ENCODE results near the gene GATD1. TPM values are rescaled to one million over a fixed set of nuclear protein-coding genes. Genes with fewer than 3 reads are reported as not detected.
A peak's percentile ranks its signal among the peaks of the same experiment; 100 is the strongest.

GATD1 gene
- total RNA-seq, 2 experiments from 2014 or later, result 109 to 117 TPM

DNA sequence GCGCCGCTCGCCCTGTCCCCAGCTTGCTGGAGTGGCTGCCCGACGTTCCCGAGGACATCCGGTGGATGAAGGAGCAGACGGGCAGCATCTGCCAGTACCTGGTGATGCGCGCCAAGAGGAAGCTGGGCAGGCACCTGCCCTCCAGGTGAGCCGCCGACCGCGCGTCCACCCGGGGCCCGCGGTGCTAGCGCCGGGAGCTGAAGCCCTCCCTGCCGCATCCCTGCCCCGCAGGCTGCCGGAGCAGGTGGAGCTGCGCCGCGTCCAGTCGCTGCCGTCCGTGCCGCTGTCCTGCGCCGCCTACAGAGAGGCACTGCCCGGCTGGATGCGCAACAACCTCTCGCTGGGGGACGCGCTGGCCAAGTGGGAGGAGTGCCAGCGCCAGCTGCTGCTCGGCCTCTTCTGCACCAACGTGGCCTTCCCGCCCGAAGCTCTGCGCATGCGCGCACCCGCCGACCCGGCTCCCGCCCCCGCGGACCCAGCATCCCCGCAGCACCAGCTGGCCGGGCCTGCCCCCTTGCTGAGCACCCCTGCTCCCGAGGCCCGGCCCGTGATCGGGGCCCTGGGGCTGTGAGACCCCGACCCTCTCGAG is 47.1 kb upstream of the GATD1 start:
- TSS peak; percentile 52 for BruUV-seq (replicated peaks)
- peaks cover 32% of the 10 kb centered on the region for H3K4me1 ChIP-seq (ENCODE audit: insufficient read depth, low read length, poor library complexity, severe bottlenecking)
- ChIA-PET CTCF (ENCODE audit: unreplicated experiment) (no interaction called here), POLR2A (no interaction called here)
- no peaks in the 10 kb centered on the region for H4K20me1 ChIP-seq (ENCODE audit: insufficient read depth, low read length)
- no peak overlapping the region for H3K27ac ChIP-seq (ENCODE audit: low read depth, low read length, poor library complexity, severe bottlenecking)
- TF ChIP-seq EZH2phosphoT487 (IDR thresholded peaks at IDR 0.05; ENCODE audit: borderline replicate concordance, low read depth, low read length) (no peak), CTCF (conservative IDR thresholded peaks at IDR 0.05; ENCODE audit: low read length) (no peak)
- H3K79me2 ChIP-seq (ENCODE audit: insufficient read depth, low read depth, low read length), result no peaks in the 10 kb centered on the region
- H3K9me3 ChIP-seq (ENCODE audit: low read length), result no peaks in the 10 kb centered on the region
- DNase-seq (ENCODE audit: low spot score), result no peak
- H3K4me2 ChIP-seq (ENCODE audit: low read length), result no peak overlapping the region
- H2AFZ ChIP-seq (ENCODE audit: low read length), result no peak overlapping the region
- H3K36me3 ChIP-seq (ENCODE audit: insufficient read depth, low read length), result no peaks in the 10 kb centered on the region
- intact Hi-C loops (cut with micrococcal nuclease; ENCODE audit: unreplicated experiment), result no loop called here
- no peaks in the 10 kb centered on the region for H3K9me2 ChIP-seq (ENCODE audit: insufficient read depth, low read length)
- no peak overlapping the region for H3K4me3 ChIP-seq (ENCODE audit: low read depth, low read length, poor library complexity, severe bottlenecking)

GRCh38 chr11:823441-824291 is 46.4 kb upstream of the GATD1 start:
- Histone ChIP-seq H3K79me2 (ENCODE audit: insufficient read depth, low read depth, low read length) (no peaks in the 10 kb centered on the region), H3K4me2 (ENCODE audit: low read length) (no peak overlapping the region), H2AFZ (ENCODE audit: low read length) (no peak overlapping the region), H4K20me1 (ENCODE audit: insufficient read depth, low read length) (no peaks in the 10 kb centered on the region), H3K9me3 (ENCODE audit: low read length) (no peaks in the 10 kb centered on the region), H3K27ac (ENCODE audit: low read depth, low read length, poor library complexity, severe bottlenecking) (no peak overlapping the region), H3K9me2 (ENCODE audit: insufficient read depth, low read length) (no peaks in the 10 kb centered on the region), H3K4me1 (ENCODE audit: insufficient read depth, low read length, poor library complexity, severe bottlenecking) (peaks cover 33% of the 10 kb centered on the region), H3K36me3 (ENCODE audit: insufficient read depth, low read length) (no peaks in the 10 kb centered on the region), H3K4me3 (ENCODE audit: low read depth, low read length, poor library complexity, severe bottlenecking) (no peak overlapping the region)
- no peak for TF ChIP-seq EZH2phosphoT487 (IDR thresholded peaks at IDR 0.05; ENCODE audit: borderline replicate concordance, low read depth, low read length)
- TF ChIP-seq CTCF (conservative IDR thresholded peaks at IDR 0.05; ENCODE audit: low read length), result no peak
- POLR2A ChIA-PET, result no interaction called here
- intact Hi-C loops (cut with micrococcal nuclease; ENCODE audit: unreplicated experiment), result no loop called here
- CTCF ChIA-PET (ENCODE audit: unreplicated experiment), result no interaction called here
- BruUV-seq (replicated peaks), result no TSS peak
- no peak for DNase-seq (ENCODE audit: low spot score)
